ENCODE data around the gene FGF2. TPM values are rescaled to one million over a fixed set of nuclear protein-coding genes. Genes with fewer than 3 reads are reported as not detected.

Gene FGF2
- total RNA-seq, 1 experiment from 2014 or later = 3.8 TPM

- Histone ChIP-seq H3K4me3 (replicated peaks in 1 of 2; ENCODE audit: low read depth in 1 of 2, low read length in 2 of 2) (no peak overlapping the region), H3K9me2 (ENCODE audit: insufficient read depth) (no peaks in the 10 kb centered on the region), H3K4me1 (ENCODE audit: control insufficient read depth in 1 of 2, insufficient read depth in 2 of 2, low read length in 2 of 2) (no peaks in the 10 kb centered on the region), H2AFZ (ENCODE audit: low read depth, low read length, poor library complexity, severe bottlenecking) (no peak overlapping the region), H3K9ac (ENCODE audit: low read length) (no peak overlapping the region), H3K9me3 (ENCODE audit: control insufficient read depth in 1 of 2, insufficient read depth in 1 of 2, low read depth in 1 of 2, low read length in 2 of 2) (no peaks in the 10 kb centered on the region), H3K4me2 (ENCODE audit: low read length) (no peak overlapping the region), H4K20me1 (ENCODE audit: insufficient read depth) (no peaks in the 10 kb centered on the region), H3K36me3 (ENCODE audit: control insufficient read depth in 1 of 2, insufficient read depth in 2 of 2, low read length in 2 of 2) (no peaks in the 10 kb centered on the region), H3K27ac (ENCODE audit: low read depth, low read length) (no peak overlapping the region), H3K79me2 (ENCODE audit: insufficient read depth, low read length) (no peaks in the 10 kb centered on the region), H3K27me3 (ENCODE audit: insufficient read depth, low read length) (no peaks in the 10 kb centered on the region)
- intact Hi-C loops (cut with micrococcal nuclease) = no loop called here
- BruUV-seq (replicated peaks) = no TSS peak
- CTCF ChIA-PET = no interaction called here
- DNase-seq (ENCODE audit: low read depth, low spot score) = no peak
- no peak for ATAC-seq
- RAD21 ChIA-PET (ENCODE audit: low non-redundant PET in 1 of 2, low total read pairs in 2 of 2, uncharacterized antibody in 2 of 2, unreplicated experiment in 2 of 2) = no interaction called here
- POLR2A ChIA-PET = no interaction called here
- TF ChIP-seq REST (IDR thresholded peaks at IDR 0.05; ENCODE audit: low read depth) (no peak), ATF3 (IDR thresholded peaks at IDR 0.05) (no peak), SRF (IDR thresholded peaks at IDR 0.05; ENCODE audit: low read depth) (no peak), ZNF274 (IDR thresholded peaks at IDR 0.05; ENCODE audit: low read depth, low read length) (no peak), EGR1 (IDR thresholded peaks at IDR 0.05; ENCODE audit: low read depth) (no peak), ELF1 (IDR thresholded peaks at IDR 0.05; ENCODE audit: borderline replicate concordance, low read depth) (no peak), ZFX (IDR thresholded peaks at IDR 0.05) (no peak), POLR2AphosphoS5 (IDR thresholded peaks at IDR 0.05; ENCODE audit: low read depth, low read length) (no peak), YY1 (IDR thresholded peaks at IDR 0.05; ENCODE audit: extremely low read depth, insufficient replicate concordance, low read depth, low read length) (no peak), EZH2phosphoT487 (IDR thresholded peaks at IDR 0.05; ENCODE audit: borderline replicate concordance) (no peak), SP1 (IDR thresholded peaks at IDR 0.05; ENCODE audit: low read depth) (no peak), CTCF (IDR thresholded peaks at IDR 0.05 in 2 of 3, conservative IDR thresholded peaks at IDR 0.05 in 1 of 3; ENCODE audit: borderline replicate concordance in 1 of 3, insufficient read depth in 1 of 3, low read depth in 2 of 3, low read length in 2 of 3) (no peak), CEBPB (IDR thresholded peaks at IDR 0.05; ENCODE audit: low read depth) (no peak), EZH2 (IDR thresholded peaks at IDR 0.05) (no peak), MAX (IDR thresholded peaks at IDR 0.05) (no peak), JUND (IDR thresholded peaks at IDR 0.05) (no peak), TCF7L2 (IDR thresholded peaks at IDR 0.05; ENCODE audit: borderline replicate concordance, extremely low read depth, insufficient read depth, insufficient read length) (no peak)
- TF ChIP-seq, protein P1, sequence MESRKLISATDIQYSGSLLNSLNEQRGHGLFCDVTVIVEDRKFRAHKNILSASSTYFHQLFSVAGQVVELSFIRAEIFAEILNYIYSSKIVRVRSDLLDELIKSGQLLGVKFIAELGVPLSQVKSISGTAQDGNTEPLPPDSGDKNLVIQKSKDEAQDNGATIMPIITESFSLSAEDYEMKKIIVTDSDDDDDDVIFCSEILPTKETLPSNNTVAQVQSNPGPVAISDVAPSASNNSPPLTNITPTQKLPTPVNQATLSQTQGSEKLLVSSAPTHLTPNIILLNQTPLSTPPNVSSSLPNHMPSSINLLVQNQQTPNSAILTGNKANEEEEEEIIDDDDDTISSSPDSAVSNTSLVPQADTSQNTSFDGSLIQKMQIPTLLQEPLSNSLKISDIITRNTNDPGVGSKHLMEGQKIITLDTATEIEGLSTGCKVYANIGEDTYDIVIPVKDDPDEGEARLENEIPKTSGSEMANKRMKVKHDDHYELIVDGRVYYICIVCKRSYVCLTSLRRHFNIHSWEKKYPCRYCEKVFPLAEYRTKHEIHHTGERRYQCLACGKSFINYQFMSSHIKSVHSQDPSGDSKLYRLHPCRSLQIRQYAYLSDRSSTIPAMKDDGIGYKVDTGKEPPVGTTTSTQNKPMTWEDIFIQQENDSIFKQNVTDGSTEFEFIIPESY (IDR thresholded peaks at IDR 0.05; ENCODE audit: extremely low read depth, insufficient replicate concordance, low read length) = no peak
These were observed 80.3 kb downstream of the FGF2 start for GRCh38 chr4:122906859-122907305.

All from HCT116 (cell line).